MM.1S (cell line): ENCODE measurements around the gene MICU1.

ENCODE experiments used
- DNase-seq: peaks from one replicate; pipeline ENCODE4 v3.0.0-alpha.2; 2015
- H2AFZ ChIP-seq: fragments of 300-600 bp; sonication (generic); 2 replicates; pipeline ENCODE4 v1.6.0; 2016; ENCODE audit warnings: antibody characterized with exemption, low read length
- H3F3A ChIP-seq: fragments of 300-600 bp; sonication (generic); 2 replicates; pipeline ENCODE4 v1.6.1; 2016; ENCODE audit warnings: mild to moderate bottlenecking, antibody characterized with exemption, low read length, moderate library complexity, mixed read lengths; ENCODE audit not compliant: insufficient read depth
- H3K27ac ChIP-seq: fragments of 300-600 bp; sonication (generic); 2 replicates; pipeline ENCODE4 v1.5.1; 2016; ENCODE audit warnings: mild to moderate bottlenecking, low read length
- H3K27me3 ChIP-seq: fragments of 300-600 bp; sonication (generic); replicated peaks from 2 replicates; pipeline ENCODE4 v1.6.0; 2016; ENCODE audit warnings: low read length; ENCODE audit not compliant: insufficient read depth
- H3K36me3 ChIP-seq: fragments of 300-600 bp; sonication (generic); replicated peaks from 2 replicates; pipeline ENCODE4 v1.6.1; 2016; ENCODE audit warnings: mild to moderate bottlenecking, low read length, mixed read lengths; ENCODE audit not compliant: insufficient read depth
- H3K4me1 ChIP-seq: fragments of 300-600 bp; sonication (generic); 2 replicates; pipeline ENCODE4 v1.6.1; 2016; ENCODE audit warnings: low read length, mixed read lengths
- H3K4me2 ChIP-seq: fragments of 300-600 bp; sonication (generic); 2 replicates; pipeline ENCODE4 v1.6.0; 2016; ENCODE audit warnings: low read depth, low read length
- H3K4me3 ChIP-seq: fragments of 300-600 bp; sonication (generic); 2 replicates; pipeline ENCODE4 v1.5.1; 2016; ENCODE audit warnings: low read length, mixed read lengths
- H3K79me2 ChIP-seq: fragments of 300-600 bp; sonication (generic); 2 replicates; pipeline ENCODE4 v1.6.1; 2016; ENCODE audit warnings: mixed run types, low read length, mixed read lengths
- H3K9ac ChIP-seq: fragments of 300-600 bp; sonication (generic); 2 replicates; pipeline ENCODE4 v1.6.1; 2016; ENCODE audit warnings: low read length, mixed read lengths
- H3K9me2 ChIP-seq: fragments of 300-600 bp; sonication (generic); replicated peaks from 2 replicates; pipeline ENCODE4 v1.6.1; 2016; ENCODE audit warnings: mild to moderate bottlenecking, low read length, mixed read lengths; ENCODE audit not compliant: insufficient read depth
- H3K9me3 ChIP-seq: fragments of 300-600 bp; sonication (generic); replicated peaks from 2 replicates; pipeline ENCODE4 v1.6.1; 2016; ENCODE audit warnings: mild to moderate bottlenecking, low read length, mixed read lengths; ENCODE audit not compliant: insufficient read depth
- H4K20me1 ChIP-seq: fragments of 300-600 bp; sonication (generic); 2 replicates; pipeline ENCODE4 v1.6.1; 2016; ENCODE audit warnings: mild to moderate bottlenecking, low read length, moderate library complexity, mixed read lengths; ENCODE audit not compliant: insufficient read depth
- CTCF ChIP-seq: fragments of 300-600 bp; sonication (generic); IDR thresholded peaks from 2 replicates; pipeline ENCODE4 v1.5.1; 2016; ENCODE audit warnings: antibody characterized with exemption, low read length, mixed read lengths
- EZH2 ChIP-seq: fragments of 300-600 bp; sonication (generic); optimal IDR thresholded peaks from 2 replicates; pipeline ENCODE3; 2017; ENCODE audit warnings: low read depth, mild to moderate bottlenecking, antibody characterized with exemption, low read length, mixed read lengths
- EZH2phosphoT487 ChIP-seq: fragments of 300-600 bp; sonication (generic); IDR thresholded peaks from 2 replicates; pipeline ENCODE4 v1.6.1; 2018; ENCODE audit warnings: antibody characterized with exemption, low read length

MICU1 gene

GRCh38 chr10:72523062-72523461 lies 102.8 kb downstream of the MICU1 start:
- H4K20me1 ChIP-seq: no peaks in the 10 kb centered on the region
- H3K4me2 ChIP-seq: peak overlapping the region; percentile 59; the same call in 1 of the 2 replicates
- H3K27ac ChIP-seq: peak overlapping the region; percentile 17; the same call in 1 of the 2 replicates
- H3K9me2 ChIP-seq: no peaks in the 10 kb centered on the region
- no peak overlapping the region for H3K9ac ChIP-seq
- peaks cover 19% of the 10 kb centered on the region for H3K4me1 ChIP-seq
- no peaks in the 10 kb centered on the region for H3K27me3 ChIP-seq
- H3K36me3 ChIP-seq: no peaks in the 10 kb centered on the region
- H3K4me3 ChIP-seq: no peak overlapping the region
- H3K9me3 ChIP-seq: no peaks in the 10 kb centered on the region
- H3K79me2 ChIP-seq: no peaks in the 10 kb centered on the region
- no peak for TF ChIP-seq EZH2phosphoT487
- TF ChIP-seq CTCF: no peak
- no peak for TF ChIP-seq EZH2
- peaks cover 5% of the 10 kb centered on the region; the same call in 1 of the 2 replicates for H3F3A ChIP-seq
- peak; percentile 71 for DNase-seq
- H2AFZ ChIP-seq: no peak overlapping the region

GRCh38 chr10:72517244-72517643 lies 108.6 kb downstream of the MICU1 start:
- no peaks in the 10 kb centered on the region for H3K9me2 ChIP-seq
- H4K20me1 ChIP-seq: no peaks in the 10 kb centered on the region
- no peak overlapping the region for H3K4me3 ChIP-seq
- H3K9me3 ChIP-seq: no peaks in the 10 kb centered on the region
- H3K36me3 ChIP-seq: no peaks in the 10 kb centered on the region
- H2AFZ ChIP-seq: no peak overlapping the region
- no peak overlapping the region for H3K9ac ChIP-seq
- no peaks in the 10 kb centered on the region for H3K27me3 ChIP-seq
- H3K27ac ChIP-seq: no peak overlapping the region
- no peaks in the 10 kb centered on the region for H3K79me2 ChIP-seq
- H3K4me1 ChIP-seq: peaks cover 9% of the 10 kb centered on the region
- H3K4me2 ChIP-seq: no peak overlapping the region
- H3F3A ChIP-seq: no peaks in the 10 kb centered on the region
- TF ChIP-seq EZH2phosphoT487: no peak
- TF ChIP-seq EZH2: no peak
- TF ChIP-seq CTCF: no peak
- no peak for DNase-seq

- no peak for TF ChIP-seq EZH2phosphoT487
- TF ChIP-seq EZH2: no peak
- TF ChIP-seq CTCF: no peak
- Histone ChIP-seq H2AFZ (no peak overlapping the region), H3K4me2 (no peak overlapping the region), H3K27ac (no peak overlapping the region), H3K4me1 (no peaks in the 10 kb centered on the region), H4K20me1 (no peaks in the 10 kb centered on the region), H3K9ac (no peak overlapping the region), H3F3A (no peaks in the 10 kb centered on the region), H3K79me2 (no peaks in the 10 kb centered on the region), H3K27me3 (no peaks in the 10 kb centered on the region), H3K9me2 (no peaks in the 10 kb centered on the region), H3K36me3 (no peaks in the 10 kb centered on the region), H3K4me3 (no peak overlapping the region), H3K9me3 (no peaks in the 10 kb centered on the region)
- DNase-seq: no peak
These were observed 110.4 kb downstream of the MICU1 start for GRCh38 chr10:72515455-72515854.
